Suprapubic skin (tissue), 4 donors: ENCODE measurements around the gene AMBRA1. TPM values are rescaled to one million over a fixed set of nuclear protein-coding genes. Genes with fewer than 3 reads are reported as not detected.

ENCODE experiments used
- DNase-seq, 2 donors: peaks; one replicate each; pipeline ENCODE4 v3.0.0-alpha.2; 2019; ENCODE audit warnings: low spot score in 2 of 2
- H3K27ac ChIP-seq: fragments of 200-600 bp; sonication (generic); one replicate; pipeline ENCODE4 v1.5.1; 2019
- H3K27me3 ChIP-seq: fragments of 200-600 bp; sonication (generic); one replicate; pipeline ENCODE4 v1.5.1; 2019
- H3K36me3 ChIP-seq: fragments of 200-600 bp; sonication (generic); one replicate; pipeline ENCODE4 v1.5.1; 2019
- H3K4me1 ChIP-seq: fragments of 200-600 bp; sonication (generic); one replicate; pipeline ENCODE4 v1.5.1; 2019
- H3K4me3 ChIP-seq: fragments of 200-600 bp; sonication (generic); one replicate; pipeline ENCODE4 v1.5.1; 2019; ENCODE audit warnings: mild to moderate bottlenecking
- H3K9me3 ChIP-seq: fragments of 200-600 bp; sonication (generic); one replicate; pipeline ENCODE4 v1.5.1; 2019
- CTCF ChIP-seq, 2 donors: fragments of 200-600 bp in 1 of 2; fragments of 450-650 bp in 1 of 2; sonication (generic) in 1 of 2; IDR thresholded peaks; one replicate each; pipeline ENCODE4 v1.5.1; 2016 to 2019; ENCODE audit warnings: antibody characterized with exemption in 2 of 2, mild to moderate bottlenecking in 1 of 2, moderate library complexity in 1 of 2
- EP300 ChIP-seq: sonication (generic); formaldehyde crosslinking; IDR thresholded peaks from one replicate; pipeline ENCODE4 v1.6.1; 2017; ENCODE audit warnings: antibody characterized with exemption
- POLR2A ChIP-seq, 2 donors: fragments of 450-650 bp; IDR thresholded peaks; one replicate each; pipeline ENCODE4 v1.6.1; 2017; ENCODE audit warnings: antibody characterized with exemption in 2 of 2, mild to moderate bottlenecking in 2 of 2, moderate library complexity in 2 of 2
- POLR2AphosphoS5 ChIP-seq, 3 donors: sonication (generic); formaldehyde crosslinking; IDR thresholded peaks; one replicate each; pipeline ENCODE4 v1.6.1; 2017; ENCODE audit warnings: antibody characterized with exemption in 3 of 3
- WGBS: methylation state at CpG from one replicate; pipeline ENCODE4 v1.1.5; 2018; 5-methylcytosine and 5-hydroxymethylcytosine counted together
- total RNA-seq, 4 donors: library from RNA; depleted of rRNA; stranded (reverse); fragments of >200 nt; gene quantifications; one replicate each; pipeline ENCODE4 v1.1.0, GENCODE V29; 2016

Gene AMBRA1
- total RNA-seq, 4 donors from 2014 or later = 38.6 to 63.2 (median 45.6) TPM

DNA sequence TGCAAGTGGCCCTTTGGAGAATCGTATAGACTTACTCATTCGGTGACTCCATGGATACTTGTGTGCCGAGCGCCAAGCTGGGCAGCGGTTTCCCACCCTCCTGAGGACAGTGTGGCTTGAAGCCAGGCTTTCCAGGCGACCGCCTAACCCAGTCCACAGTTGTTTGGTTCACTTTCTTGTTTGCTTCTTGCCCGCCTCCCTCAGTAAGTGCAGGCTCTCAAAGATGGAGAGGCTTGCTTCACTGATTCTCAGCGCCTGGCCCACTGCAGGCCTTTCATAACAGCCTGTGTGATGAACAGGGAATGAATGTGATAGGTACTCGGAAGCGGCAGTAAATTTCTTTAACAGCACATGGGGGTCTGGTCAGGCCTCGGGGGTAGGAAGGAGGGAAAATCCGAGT lies 223.6 kb downstream of the AMBRA1 start:
- DNase-seq = no peak
- Histone ChIP-seq H3K9me3 (no peaks in the 10 kb centered on the region), H3K36me3 (peaks cover 73% of the 10 kb centered on the region), H3K4me3 (no peak overlapping the region), H3K4me1 (peaks cover 13% of the 10 kb centered on the region), H3K27me3 (no peaks in the 10 kb centered on the region), H3K27ac (no peak overlapping the region)
- WGBS = 88% methylated on average over 11 of the region's 13 CpGs
- TF ChIP-seq EP300 (no peak), POLR2AphosphoS5 (IDR thresholded peaks at IDR 0.05) (no peak), CTCF (IDR thresholded peaks at IDR 0.05) (no peak), POLR2A (IDR thresholded peaks at IDR 0.05) (no peak)

DNA sequence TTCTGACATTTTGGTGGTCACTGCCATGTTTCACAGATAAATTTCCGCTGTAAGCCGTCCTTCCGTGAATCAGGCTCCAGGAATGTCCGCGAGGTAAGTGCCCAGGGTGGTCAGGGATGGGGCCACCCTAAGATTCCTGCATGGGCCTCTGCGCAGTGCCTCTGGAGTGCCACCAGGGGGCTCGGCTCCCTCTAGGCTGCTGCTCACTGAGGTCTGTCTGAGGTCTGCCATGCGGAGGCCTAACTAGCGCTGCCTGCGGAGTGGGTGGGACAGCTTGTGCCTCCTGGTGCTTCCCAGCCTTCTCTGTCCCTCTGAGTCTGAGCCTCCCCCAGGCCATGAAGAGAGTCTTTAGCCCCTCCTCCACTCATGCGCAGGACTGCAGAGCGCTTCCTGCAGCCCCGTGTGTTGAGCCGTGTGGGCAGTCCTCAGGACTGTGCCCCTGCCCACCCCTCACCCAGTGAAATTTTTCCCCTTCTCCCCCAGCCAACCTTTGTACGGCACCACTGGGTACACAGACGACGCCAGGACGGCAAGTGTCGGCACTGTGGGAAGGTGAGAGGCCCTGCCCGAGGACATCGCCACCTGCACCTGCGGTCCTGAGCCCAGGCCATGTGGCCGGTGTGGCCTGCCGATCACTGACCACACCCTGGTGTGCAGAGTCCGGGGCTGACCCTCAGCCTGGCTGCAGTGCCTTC lies 224.2 kb downstream of the AMBRA1 start:
- peaks cover 67% of the 10 kb centered on the region for H3K36me3 ChIP-seq
- no peaks in the 10 kb centered on the region for H3K9me3 ChIP-seq
- no peak for DNase-seq
- no peak overlapping the region for H3K4me3 ChIP-seq
- TF ChIP-seq POLR2AphosphoS5 (IDR thresholded peaks at IDR 0.05) (no peak), EP300 (no peak), POLR2A (IDR thresholded peaks at IDR 0.05) (no peak), CTCF (IDR thresholded peaks at IDR 0.05) (peak; percentile 30 to 91)
- no peaks in the 10 kb centered on the region for H3K27me3 ChIP-seq
- H3K4me1 ChIP-seq = peaks cover 18% of the 10 kb centered on the region
- H3K27ac ChIP-seq = no peak overlapping the region
- WGBS = 75% methylated on average over 20 of the region's 25 CpGs

- TF ChIP-seq POLR2AphosphoS5 (IDR thresholded peaks at IDR 0.05) (no peak), CTCF (IDR thresholded peaks at IDR 0.05) (no peak), EP300 (no peak), POLR2A (IDR thresholded peaks at IDR 0.05) (no peak)
- no peak for DNase-seq
- 100% methylated on average over 2 of the region's 12 CpGs for WGBS
- no peak overlapping the region for H3K4me3 ChIP-seq
- H3K36me3 ChIP-seq = peaks cover 52% of the 10 kb centered on the region
- H3K27me3 ChIP-seq = no peaks in the 10 kb centered on the region
- H3K4me1 ChIP-seq = peaks cover 33% of the 10 kb centered on the region
- H3K27ac ChIP-seq = no peak overlapping the region
- H3K9me3 ChIP-seq = no peaks in the 10 kb centered on the region
Observed at GRCh38 chr11:46367916-46368267, 225.9 kb downstream of the AMBRA1 start.

- no peak overlapping the region for H3K4me3 ChIP-seq
- TF ChIP-seq EP300 = no peak
- peak; percentile 82 to 86 for TF ChIP-seq CTCF (IDR thresholded peaks at IDR 0.05)
Observed at GRCh38 chr11:46367244-46367915, 226.4 kb downstream of the AMBRA1 start.

DNA sequence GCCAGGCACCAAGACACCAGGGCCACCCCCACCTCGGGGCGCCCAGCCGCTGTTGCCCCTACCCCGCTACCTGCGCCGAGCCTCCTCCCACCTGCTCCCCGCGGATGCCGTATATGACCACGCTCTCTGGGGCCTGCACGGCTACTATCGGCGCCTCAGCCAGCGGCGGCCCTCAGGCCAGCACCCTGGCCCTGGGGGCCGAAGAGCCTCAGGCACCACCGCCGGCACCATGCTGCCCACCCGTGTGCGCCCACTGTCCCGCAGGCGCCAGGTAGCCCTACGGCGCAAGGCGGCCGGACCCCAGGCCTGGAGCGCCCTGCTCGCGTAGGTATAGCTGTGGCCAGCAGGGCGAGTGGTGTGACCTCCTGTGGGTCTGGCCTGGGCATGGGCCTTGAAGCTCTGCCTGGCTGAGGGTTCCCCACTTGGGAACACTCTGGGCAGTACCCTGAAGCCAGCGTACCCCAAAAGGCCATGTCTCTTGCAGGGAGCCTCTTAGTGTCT lies 227.1 kb downstream of the AMBRA1 start:
- Histone ChIP-seq H3K36me3 (peaks cover 40% of the 10 kb centered on the region), H3K27me3 (no peaks in the 10 kb centered on the region), H3K4me3 (no peak overlapping the region), H3K9me3 (no peaks in the 10 kb centered on the region), H3K27ac (no peak overlapping the region), H3K4me1 (peaks cover 45% of the 10 kb centered on the region)
- no peak for DNase-seq
- WGBS = 96% methylated on average over 16 of the region's 31 CpGs
- TF ChIP-seq POLR2AphosphoS5 (IDR thresholded peaks at IDR 0.05) = no peak

More at GRCh38 chr11:46367244-46367915, 226.4 kb downstream of the AMBRA1 start:
- 24% methylated on average over 5 of the region's 32 CpGs for WGBS
- Histone ChIP-seq H3K27ac (no peak overlapping the region), H3K4me1 (peaks cover 38% of the 10 kb centered on the region), H3K9me3 (no peaks in the 10 kb centered on the region), H3K36me3 (peaks cover 46% of the 10 kb centered on the region), H3K27me3 (no peaks in the 10 kb centered on the region)
- DNase-seq = no peak
